Heart right ventricle (tissue), 16 donors: ENCODE measurements around the gene DCDC2. TPM values are rescaled to one million over a fixed set of nuclear protein-coding genes. Genes with fewer than 3 reads are reported as not detected.
"Not testable (repeated sequence)": the region's sequence is repeated elsewhere in the genome, so short reads cannot be mapped to it uniquely, and the experiment has no call there.

Experiments
- ATAC-seq, 8 donors: fragments of 200-7000 bp; cut with Tn5 transposase; one replicate each; pipeline ENCODE4 v1.9.1; 2020; ENCODE audit warnings: mild to moderate bottlenecking in 8 of 8, moderate library complexity in 8 of 8, moderate number of reproducible peaks in 1 of 8
- DNase-seq, 2 donors: peaks; one replicate each; pipeline ENCODE4 v3.0.0-alpha.2; 2020
- H3K27ac ChIP-seq, 10 donors: fragments of 200-600 bp; sonication (generic) in 2 of 10; one replicate each; pipeline versions ENCODE4 v1.5.0 to v1.8.0; 2020 to 2022; ENCODE audit warnings: mild to moderate bottlenecking in 3 of 10
- H3K27me3 ChIP-seq, 7 donors: fragments of 200-600 bp; one replicate each; pipeline ENCODE4 v1.8.0; 2021 to 2022; ENCODE audit warnings: mild to moderate bottlenecking in 2 of 7
- H3K36me3 ChIP-seq, 9 donors: fragments of 200-600 bp; sonication (generic) in 1 of 9; one replicate each; pipeline versions ENCODE4 v1.5.0 to v1.8.0; 2020 to 2022; ENCODE audit warnings: mild to moderate bottlenecking in 2 of 9
- H3K4me1 ChIP-seq, 9 donors: fragments of 200-600 bp; sonication (generic) in 1 of 9; one replicate each; pipeline versions ENCODE4 v1.5.0 to v1.8.0; 2020 to 2022; ENCODE audit warnings: mild to moderate bottlenecking in 4 of 9
- H3K4me3 ChIP-seq, 10 donors: fragments of 200-600 bp; sonication (generic) in 2 of 10; one replicate each; pipeline versions ENCODE4 v1.5.0 to v1.8.0; 2020 to 2022; ENCODE audit warnings: mild to moderate bottlenecking in 7 of 10, moderate library complexity in 2 of 10
- H3K9me3 ChIP-seq, 11 donors: fragments of 200-600 bp in 10 of 11; sonication (generic) in 2 of 11; one replicate each; pipeline versions ENCODE4 v1.5.0 to v1.8.0; 2013 to 2022; ENCODE audit warnings: mild to moderate bottlenecking in 2 of 11, control low read depth in 1 of 11, moderate library complexity in 1 of 11
- WGBS, 2 donors: extraction: QIAGEN DNeasy Blood & Tissue Kit; methylation state at CpG; one replicate each; pipeline ENCODE4 v1.1.7; 2013; ENCODE audit warnings: inconsistent platforms in 1 of 2; 5-methylcytosine and 5-hydroxymethylcytosine counted together
- intact Hi-C, 10 donors: fragments of 100-400 bp; cut with DNase I; formaldehyde crosslinking; loops; one replicate each; pipeline versions ENCODE4 v1.11.1 to v1.14.2; 2022
- polyA plus RNA-seq, 2 donors: library from polyadenylated mRNA; stranded (reverse); fragments of 200-250 nt; gene quantifications; one replicate each; pipeline ENCODE4 v1.2.3, GENCODE V29; 2013
- total RNA-seq, 10 donors: library from RNA; stranded (reverse); fragmentation: NEBNext Ultra II Directional in 3 of 10; extraction: Animal tissue kit (Norgen Biotek cat#: 25700) in 3 of 10; gene quantifications; one replicate each; pipeline versions ENCODE4 v1.2.1 to v1.2.4, GENCODE V29; 2021 to 2023
- TF ChIP-seq, protein P1 (sequence below), 9 donors: fragments of 200-600 bp; sonication (generic) in 2 of 9; IDR thresholded peaks; one replicate each; pipeline versions ENCODE4 v1.5.0 to v1.8.0; 2021 to 2022; ENCODE audit warnings: antibody characterized with exemption in 9 of 9, mild to moderate bottlenecking in 5 of 9, moderate library complexity in 1 of 9
- donor health status: Arrhythmogenic right ventricular cardiomyopathy.
- donor health status: ischemic (EF 13 %, LVEDD 7.1; RV severe dilation, severe dysfunction).
- donor health status: healthy with polysubstance abuse.
- donor health status: DM: no; HTN: yes; CAD: no.
- donor health status: DM: no; HTN: no; CAD: no.
- donor health status: ischemic (EF 25% LVEDD 6.9; RV normal size, moderate dysfunction).
- donor health status: ischemic (EF 25% LVEDD 5.7; RV mildly dilated, moderate dysfunction).
- donor health status: healthy.
- donor health status: DM: yes; HTN: yes; CAD: no.
- donor health status: Ischemic cardiomyopathy.
- donor health status: ischemic (EF 35%, LVEDD 5.7; RV mildly dilated, moderate dysfunction).
- donor health status: nonischemic (EF 11% LVEDD 7.7; RV severe dilation, severe dysfunction).
- donor health status: DM: yes; HTN: yes; CAD: no.
- donor health status: PGD.
- donor health status: ischemic (EF 29% LVEDD 5.4; RV normal size, mild dysfunction).
- donor health status: nonischemic (EF 23%, LVEDD 6.1; RV moderate dilation, normal function).

DCDC2 gene
- total and polyA plus RNA-seq, 12 donors: 0.06 TPM; not detected in 11

GRCh38 chr6:24306038-24306437 is 51.8 kb downstream of the DCDC2 start:
- Histone ChIP-seq H3K27ac (no peak overlapping the region), H3K4me3 (no peak overlapping the region), H3K36me3 (no peaks in the 10 kb centered on the region), H3K4me1 (no peaks in the 10 kb centered on the region), H3K27me3 (peaks cover 0 to 8% (median 0%) of the 10 kb centered on the region in 7 donors), H3K9me3 (peaks cover 0 to 3% (median 0%) of the 10 kb centered on the region in 11 donors)
- intact Hi-C loops: no loop called here
- TF ChIP-seq, protein P1, sequence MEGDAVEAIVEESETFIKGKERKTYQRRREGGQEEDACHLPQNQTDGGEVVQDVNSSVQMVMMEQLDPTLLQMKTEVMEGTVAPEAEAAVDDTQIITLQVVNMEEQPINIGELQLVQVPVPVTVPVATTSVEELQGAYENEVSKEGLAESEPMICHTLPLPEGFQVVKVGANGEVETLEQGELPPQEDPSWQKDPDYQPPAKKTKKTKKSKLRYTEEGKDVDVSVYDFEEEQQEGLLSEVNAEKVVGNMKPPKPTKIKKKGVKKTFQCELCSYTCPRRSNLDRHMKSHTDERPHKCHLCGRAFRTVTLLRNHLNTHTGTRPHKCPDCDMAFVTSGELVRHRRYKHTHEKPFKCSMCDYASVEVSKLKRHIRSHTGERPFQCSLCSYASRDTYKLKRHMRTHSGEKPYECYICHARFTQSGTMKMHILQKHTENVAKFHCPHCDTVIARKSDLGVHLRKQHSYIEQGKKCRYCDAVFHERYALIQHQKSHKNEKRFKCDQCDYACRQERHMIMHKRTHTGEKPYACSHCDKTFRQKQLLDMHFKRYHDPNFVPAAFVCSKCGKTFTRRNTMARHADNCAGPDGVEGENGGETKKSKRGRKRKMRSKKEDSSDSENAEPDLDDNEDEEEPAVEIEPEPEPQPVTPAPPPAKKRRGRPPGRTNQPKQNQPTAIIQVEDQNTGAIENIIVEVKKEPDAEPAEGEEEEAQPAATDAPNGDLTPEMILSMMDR (IDR thresholded peaks at IDR 0.05): no peak
- DNase-seq (no peak), ATAC-seq (no peak)
- 89 to 91% methylated on average over 4 of the region's 4 CpGs for WGBS, 2 donors

DNA sequence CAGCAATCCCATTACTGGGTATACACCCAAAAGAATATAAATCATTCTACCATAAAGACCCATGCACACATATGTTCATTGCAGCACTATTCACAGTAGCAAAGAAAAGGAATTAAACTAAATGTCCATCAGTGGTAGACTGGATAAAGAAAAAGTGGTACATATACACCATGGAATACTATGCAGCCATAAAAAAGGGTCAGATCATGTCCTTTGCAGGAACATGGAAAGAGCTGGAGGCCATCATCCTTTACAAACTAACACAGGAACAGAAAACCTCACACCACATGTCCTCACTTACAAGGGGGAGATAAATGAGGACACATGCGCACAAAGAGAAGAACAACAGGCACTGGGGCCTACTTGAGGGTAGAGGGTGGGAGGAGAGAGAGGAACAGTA is 60.9 kb downstream of the DCDC2 start:
- ATAC-seq (no peak), DNase-seq (no peak)
- no peaks in the 10 kb centered on the region for H3K4me1 ChIP-seq
- no peak overlapping the region for H3K4me3 ChIP-seq
- peaks cover 0 to 8% (median 0%) of the 10 kb centered on the region in 7 donors for H3K27me3 ChIP-seq
- intact Hi-C loops: loop anchor here in 1 of 10 donors (10.0 kb wide), 1 partner anchor 862 kb away; no protein-coding TSS in a partner anchor
- no peaks in the 10 kb centered on the region for H3K36me3 ChIP-seq
- H3K9me3 ChIP-seq: peaks cover 0 to 21% (median 0%) of the 10 kb centered on the region in 11 donors
- H3K27ac ChIP-seq: no peak overlapping the region
- WGBS, 2 donors: 47 to 95% methylated on average over 1 of the region's 1 CpG
- TF ChIP-seq, protein P1 (IDR thresholded peaks at IDR 0.05): no peak

- not testable (repeated sequence) for H3K36me3 ChIP-seq, ATAC-seq, H3K27me3 ChIP-seq, H3K27ac ChIP-seq, H3K4me3 ChIP-seq, H3K4me1 ChIP-seq, DNase-seq
- intact Hi-C loops: loop anchor here in 1 of 10 donors (10.0 kb wide), 1 partner anchor 859 kb away; no protein-coding TSS in a partner anchor
- WGBS, 2 donors: 86 to 98% methylated on average over 2 of the region's 2 CpGs
- peaks cover 0 to 21% (median 0%) of the 10 kb centered on the region in 11 donors for H3K9me3 ChIP-seq
These were observed 64.0 kb downstream of the DCDC2 start for GRCh38 chr6:24293852-24294251.

GRCh38 chr6:24287239-24287638 is 70.6 kb downstream of the DCDC2 start:
- intact Hi-C loops: loop anchor here in 2 of 10 donors (10.0 kb wide), 1 partner anchor 108 kb away; no protein-coding TSS in a partner anchor
- Histone ChIP-seq H3K27ac (no peak overlapping the region), H3K4me1 (peaks cover 0 to 15% (median 7%) of the 10 kb centered on the region in 9 donors), H3K27me3 (peaks cover 0 to 5% (median 0%) of the 10 kb centered on the region in 7 donors), H3K9me3 (no peaks in the 10 kb centered on the region), H3K36me3 (no peaks in the 10 kb centered on the region), H3K4me3 (no peak overlapping the region)
- TF ChIP-seq, protein P1 (IDR thresholded peaks at IDR 0.05): no peak
- 83 to 88% methylated on average over 5 of the region's 5 CpGs for WGBS, 2 donors
- DNase-seq (no peak), ATAC-seq (no peak)

DNA sequence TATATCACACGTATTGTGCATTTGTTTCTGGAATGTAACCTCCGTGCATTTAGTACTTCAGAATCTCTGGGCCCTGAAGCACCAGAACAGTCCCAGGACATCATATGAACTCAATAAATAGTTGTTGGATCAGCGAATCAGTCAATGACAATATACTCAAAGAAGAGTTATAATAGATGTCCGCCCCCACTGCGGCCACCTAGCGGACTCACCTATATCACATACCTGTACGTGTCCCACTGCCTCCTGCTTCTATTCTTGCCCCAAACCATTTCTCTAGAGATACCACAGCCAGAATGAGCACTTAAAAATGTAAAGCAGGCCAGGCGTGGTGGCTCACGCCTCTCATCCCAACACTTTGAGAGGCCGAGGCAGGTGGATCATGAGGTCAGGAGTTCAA is 73.9 kb downstream of the DCDC2 start:
- Histone ChIP-seq H3K36me3 (no peaks in the 10 kb centered on the region), H3K4me1 (peaks cover 0 to 15% (median 7%) of the 10 kb centered on the region in 9 donors), H3K27me3 (peaks cover 0 to 19% (median 7%) of the 10 kb centered on the region in 7 donors), H3K9me3 (no peaks in the 10 kb centered on the region), H3K4me3 (no peak overlapping the region), H3K27ac (no peak overlapping the region)
- ATAC-seq (no peak), DNase-seq (no peak)
- intact Hi-C loops: loop anchor here in 8 of 10 donors (2.0 to 10.0 kb wide), 4 partner anchors 103 to 111 kb away; no protein-coding TSS in a partner anchor
- whole genome bisulfite sequencing, 2 donors: 77 to 78% methylated on average over 10 of the region's 10 CpGs
- TF ChIP-seq, protein P1 (IDR thresholded peaks at IDR 0.05): no peak
